ENCODE results near the gene OR2J2. TPM values are rescaled to one million over a fixed set of nuclear protein-coding genes. Genes with fewer than 3 reads are reported as not detected.

OR2J2 gene
- polyA plus RNA-seq, 1 donor (not counting 4 experiments of a cell fraction or from before 2014, with no cell fraction given), result not detected

DNA sequence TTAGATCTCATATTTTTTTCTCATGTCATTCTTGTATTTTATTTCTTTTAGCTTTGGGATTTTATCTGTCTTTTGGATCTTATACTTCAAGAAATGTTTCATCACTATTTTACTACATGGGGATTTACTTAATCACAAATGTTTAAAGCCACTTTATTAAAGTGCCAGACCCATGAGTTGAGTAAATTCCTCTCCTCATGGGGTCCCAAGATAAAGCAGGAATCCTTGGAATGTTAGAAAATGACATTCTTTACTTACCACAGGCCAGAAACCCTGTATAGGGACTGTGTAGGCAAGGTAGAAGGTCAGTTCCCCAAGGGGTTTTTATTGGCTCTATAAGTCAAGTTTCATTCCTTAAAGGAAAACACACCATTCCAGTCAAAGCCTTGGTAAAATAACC lies 28.4 kb upstream of the OR2J2 start:
- H3K9me1 ChIP-seq (ENCODE audit: control insufficient read depth, extremely low read depth, insufficient read depth, low read length), result no peaks in the 10 kb centered on the region
- H3K27me3 ChIP-seq (ENCODE audit: control insufficient read depth, extremely low read depth, insufficient read depth, low read length), result no peaks in the 10 kb centered on the region
- H3K4me1 ChIP-seq (ENCODE audit: control insufficient read depth, extremely low read depth, insufficient read depth, low read length), result no peaks in the 10 kb centered on the region
- no peak overlapping the region for H3K4me2 ChIP-seq (ENCODE audit: control insufficient read depth, extremely low read depth, insufficient read depth, low read depth, low read length)
- H3K9me3 ChIP-seq (ENCODE audit: control insufficient read depth, low read depth, low read length), result no peaks in the 10 kb centered on the region
- FAIRE-seq, result no peak
- TF ChIP-seq EZH2 (IDR thresholded peaks at IDR 0.05; ENCODE audit: low read length), result no peak
- TF ChIP-seq, protein P1, sequence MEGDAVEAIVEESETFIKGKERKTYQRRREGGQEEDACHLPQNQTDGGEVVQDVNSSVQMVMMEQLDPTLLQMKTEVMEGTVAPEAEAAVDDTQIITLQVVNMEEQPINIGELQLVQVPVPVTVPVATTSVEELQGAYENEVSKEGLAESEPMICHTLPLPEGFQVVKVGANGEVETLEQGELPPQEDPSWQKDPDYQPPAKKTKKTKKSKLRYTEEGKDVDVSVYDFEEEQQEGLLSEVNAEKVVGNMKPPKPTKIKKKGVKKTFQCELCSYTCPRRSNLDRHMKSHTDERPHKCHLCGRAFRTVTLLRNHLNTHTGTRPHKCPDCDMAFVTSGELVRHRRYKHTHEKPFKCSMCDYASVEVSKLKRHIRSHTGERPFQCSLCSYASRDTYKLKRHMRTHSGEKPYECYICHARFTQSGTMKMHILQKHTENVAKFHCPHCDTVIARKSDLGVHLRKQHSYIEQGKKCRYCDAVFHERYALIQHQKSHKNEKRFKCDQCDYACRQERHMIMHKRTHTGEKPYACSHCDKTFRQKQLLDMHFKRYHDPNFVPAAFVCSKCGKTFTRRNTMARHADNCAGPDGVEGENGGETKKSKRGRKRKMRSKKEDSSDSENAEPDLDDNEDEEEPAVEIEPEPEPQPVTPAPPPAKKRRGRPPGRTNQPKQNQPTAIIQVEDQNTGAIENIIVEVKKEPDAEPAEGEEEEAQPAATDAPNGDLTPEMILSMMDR (optimal IDR thresholded peaks at IDR 0.05 in 1 of 3, IDR thresholded peaks at IDR 0.05 in 1 of 3, conservative IDR thresholded peaks at IDR 0.05 in 1 of 3; ENCODE audit: extremely low read depth in 1 of 3, insufficient read depth in 2 of 3, low read length in 3 of 3), result no peak
- H3K27ac ChIP-seq (ENCODE audit: control insufficient read depth, insufficient read depth, low read length), result no peak overlapping the region
- no peak overlapping the region for H3K9ac ChIP-seq (ENCODE audit: control insufficient read depth, extremely low read depth, insufficient read depth, low read length)
- no peaks in the 10 kb centered on the region for H3K36me3 ChIP-seq (ENCODE audit: control insufficient read depth in 2 of 2, extremely low read depth in 1 of 2, insufficient read depth in 2 of 2, low read length in 2 of 2)
- no peaks in the 10 kb centered on the region for H3K79me2 ChIP-seq (ENCODE audit: control insufficient read depth, insufficient read depth, low read length)
- no peak for DNase-seq (ENCODE audit: low read depth, low spot score)
- no peak overlapping the region for H3K4me3 ChIP-seq (ENCODE audit: control insufficient read depth in 2 of 3, extremely low read depth in 1 of 3, insufficient read depth in 2 of 3, low read depth in 1 of 3, low read length in 3 of 3)
- H2AFZ ChIP-seq (ENCODE audit: control insufficient read depth, low read length), result no peak overlapping the region
- H4K20me1 ChIP-seq (ENCODE audit: control insufficient read depth, extremely low read depth, insufficient read depth, low read length), result no peaks in the 10 kb centered on the region
- dilution Hi-C loops (cut with MboI; ENCODE audit: extremely low pct_ligation_motif_present, low sequenced_read_pairs), result no loop called here

DNA sequence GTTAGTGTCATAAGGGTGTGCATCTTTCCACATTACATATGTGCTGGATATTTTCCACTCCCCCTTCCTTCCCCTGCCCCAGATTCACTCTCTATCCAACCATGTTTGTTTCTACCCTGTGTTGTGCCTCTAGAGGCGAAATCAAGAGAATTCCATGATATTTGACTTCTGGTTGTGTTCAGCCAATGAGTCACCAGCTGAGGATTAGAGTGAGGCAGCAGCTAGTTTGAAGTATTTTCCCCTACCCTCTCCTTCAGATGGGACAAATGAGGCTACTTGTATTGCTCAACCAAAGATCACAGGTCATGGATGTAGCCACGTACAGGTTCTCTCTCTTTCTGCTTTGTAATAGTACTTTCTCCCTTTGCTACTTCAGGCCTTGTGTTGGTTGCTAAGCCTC lies 24.5 kb upstream of the OR2J2 start:
- Histone ChIP-seq H3K9me3 (ENCODE audit: control insufficient read depth, low read depth, low read length) (no peaks in the 10 kb centered on the region), H3K79me2 (ENCODE audit: control insufficient read depth, insufficient read depth, low read length) (no peaks in the 10 kb centered on the region), H3K27ac (ENCODE audit: control insufficient read depth, insufficient read depth, low read length) (no peak overlapping the region), H3K4me3 (ENCODE audit: control insufficient read depth in 2 of 3, extremely low read depth in 1 of 3, insufficient read depth in 2 of 3, low read depth in 1 of 3, low read length in 3 of 3) (no peak overlapping the region), H3K27me3 (ENCODE audit: control insufficient read depth, extremely low read depth, insufficient read depth, low read length) (no peaks in the 10 kb centered on the region), H2AFZ (ENCODE audit: control insufficient read depth, low read length) (no peak overlapping the region), H4K20me1 (ENCODE audit: control insufficient read depth, extremely low read depth, insufficient read depth, low read length) (no peaks in the 10 kb centered on the region), H3K4me2 (ENCODE audit: control insufficient read depth, extremely low read depth, insufficient read depth, low read depth, low read length) (no peak overlapping the region), H3K9ac (ENCODE audit: control insufficient read depth, extremely low read depth, insufficient read depth, low read length) (no peak overlapping the region), H3K9me1 (ENCODE audit: control insufficient read depth, extremely low read depth, insufficient read depth, low read length) (no peaks in the 10 kb centered on the region), H3K36me3 (ENCODE audit: control insufficient read depth in 2 of 2, extremely low read depth in 1 of 2, insufficient read depth in 2 of 2, low read length in 2 of 2) (no peaks in the 10 kb centered on the region), H3K4me1 (ENCODE audit: control insufficient read depth, extremely low read depth, insufficient read depth, low read length) (no peaks in the 10 kb centered on the region)
- no peak for DNase-seq (ENCODE audit: low read depth, low spot score)
- FAIRE-seq, result no peak
- dilution Hi-C loops (cut with MboI; ENCODE audit: extremely low pct_ligation_motif_present, low sequenced_read_pairs), result no loop called here
- TF ChIP-seq, protein P1 (optimal IDR thresholded peaks at IDR 0.05 in 1 of 3, IDR thresholded peaks at IDR 0.05 in 1 of 3, conservative IDR thresholded peaks at IDR 0.05 in 1 of 3; ENCODE audit: extremely low read depth in 1 of 3, insufficient read depth in 2 of 3, low read length in 3 of 3), result no peak
- no peak for TF ChIP-seq EZH2 (IDR thresholded peaks at IDR 0.05; ENCODE audit: low read length)
